Measurements from ENCODE around the gene RAVER1.
A peak's percentile ranks its signal among the peaks of the same experiment; 100 is the strongest.
"Not testable (repeated sequence)": the region's sequence is repeated elsewhere in the genome, so short reads cannot be mapped to it uniquely, and the experiment has no call there.

Gene RAVER1

GRCh38 chr19:10344780-10345179 lies 11.5 kb upstream of the RAVER1 start:
- peak; percentile 7 for DNase-seq

GRCh38 chr19:10343495-10343894 lies 10.2 kb upstream of the RAVER1 start:
- no peak for DNase-seq

- DNase-seq, result no peak
Measured at GRCh38 chr19:10339977-10340376, 6.6 kb upstream of the RAVER1 start.

- DNase-seq, result no peak
Measured at GRCh38 chr19:10339380-10339960, 6.1 kb upstream of the RAVER1 start, which contains the start of gene ICAM3. Gene ICAM3, minus strand, starts transcription at chr19:10339624. Its CDS starts 10 bp downstream, at chr19:10339614.

- no peak for DNase-seq
Measured at GRCh38 chr19:10338940-10339339, 5.6 kb upstream of the RAVER1 start.

GRCh38 chr19:10336725-10337124 lies 3.4 kb upstream of the RAVER1 start:
- DNase-seq, result not testable (repeated sequence)

- DNase-seq, result no peak
Measured at GRCh38 chr19:10335352-10335985, 2.1 kb upstream of the RAVER1 start.

- peak; percentile 92 for DNase-seq
Measured at GRCh38 chr19:10334588-10335351, 1.4 kb upstream of the RAVER1 start.

- DNase-seq, result peak; percentile 4
Measured at GRCh38 chr19:10333758-10334587, 644 bp upstream of the RAVER1 start.

- no peak for DNase-seq
Measured at GRCh38 chr19:10332158-10332964, 968 bp downstream of the RAVER1 start.

GRCh38 chr19:10329555-10329954 lies 3.8 kb downstream of the RAVER1 start:
- DNase-seq, result no peak

- no peak for DNase-seq
Measured at GRCh38 chr19:10328558-10329429, 4.5 kb downstream of the RAVER1 start.

GRCh38 chr19:10327793-10328192 lies 5.5 kb downstream of the RAVER1 start:
- no peak for DNase-seq

GRCh38 chr19:10325732-10326131 lies 7.6 kb downstream of the RAVER1 start:
- no peak for DNase-seq

- DNase-seq, result no peak
Measured at GRCh38 chr19:10321874-10322835, 11.2 kb downstream of the RAVER1 start.

- DNase-seq, result no peak
Measured at GRCh38 chr19:10321417-10321797, 11.9 kb downstream of the RAVER1 start.

GRCh38 chr19:10320602-10321416 lies 12.5 kb downstream of the RAVER1 start:
- no peak for DNase-seq

- DNase-seq, result no peak
Measured at GRCh38 chr19:10318807-10319682, 14.3 kb downstream of the RAVER1 start.

Measured in fibroblast of skin of back (primary cell).